RWPE1 (cell line): ENCODE measurements around the gene CREBBP.
A peak's percentile ranks its signal among the peaks of the same experiment; 100 is the strongest.

Experiments
- CTCF ChIA-PET: fragments of 350-600 bp; sonication (Branson Sonifier 250); formaldehyde crosslinking; extraction: SDS; loops from one replicate; lab custom pipeline; 2021; lab: Yijun Ruan, JAX
- POLR2A ChIA-PET: fragments of 400-600 bp; formaldehyde crosslinking; extraction: SDS; loops from one replicate; lab custom pipeline; 2020; ENCODE audit warnings: antibody characterized with exemption; ENCODE audit not compliant: low non-redundant PET; lab: Yijun Ruan, JAX
- DNase-seq: peaks from one replicate; pipeline ENCODE4 v3.0.0; 2012; ENCODE audit warnings: low spot score
- H3K27ac ChIP-seq: fragments of 450-650 bp; 2 replicates; pipeline ENCODE4 v1.5.1; 2017
- CTCF ChIP-seq: fragments of 450-650 bp; conservative IDR thresholded peaks from 2 replicates; pipeline ENCODE4 v1.5.1; 2017; ENCODE audit warnings: low read depth, mild to moderate bottlenecking

The CREBBP gene

DNA sequence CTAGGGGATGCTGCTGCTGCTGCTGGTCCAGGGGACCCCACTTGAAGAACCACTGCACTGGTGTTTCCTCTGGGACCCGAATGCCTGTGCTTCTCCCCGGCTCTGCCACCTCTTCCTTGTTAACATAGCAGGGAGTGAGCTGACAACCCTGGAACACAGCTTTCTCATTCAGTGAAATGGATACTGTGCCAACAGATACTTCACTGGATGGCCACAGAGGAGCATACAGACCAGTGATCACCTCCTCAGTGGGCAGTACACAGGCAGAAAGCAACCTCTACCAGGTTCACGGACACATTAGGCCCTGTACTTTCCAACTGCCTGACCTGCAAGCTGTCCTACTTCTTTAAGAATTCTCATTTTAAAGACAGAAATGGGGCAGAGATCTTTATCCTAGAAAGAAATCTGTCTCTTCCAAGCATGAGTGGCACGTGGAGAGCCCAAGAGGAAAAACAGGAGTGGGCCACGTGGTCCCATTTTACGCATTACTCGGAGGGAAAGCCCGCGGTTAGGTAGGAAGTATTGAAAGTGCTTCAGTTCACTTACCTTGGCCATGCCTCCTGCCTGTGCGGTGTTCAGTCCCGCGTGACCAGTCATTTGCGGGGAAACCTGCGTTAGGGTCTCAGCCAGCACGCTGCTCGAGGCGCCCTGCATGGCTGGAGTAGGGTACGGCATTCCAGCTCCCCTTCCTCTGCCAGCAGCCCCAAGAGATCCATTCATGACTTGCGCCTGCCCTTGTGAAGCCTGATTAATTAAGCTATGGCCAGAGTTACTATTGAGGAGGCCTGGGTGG lies 30.6 kb downstream of the CREBBP start:
- ChIA-PET POLR2A (no interaction called here), CTCF (interaction anchor here (0.6 kb wide), 2 partner anchors 12 to 29 kb away, joined by 3 to 4 read pairs; no protein-coding TSS in a partner anchor)
- peak overlapping the region; percentile 34; the same call in 1 of the 2 replicates for H3K27ac ChIP-seq
- TF ChIP-seq CTCF = no peak
- no peak for DNase-seq

DNA sequence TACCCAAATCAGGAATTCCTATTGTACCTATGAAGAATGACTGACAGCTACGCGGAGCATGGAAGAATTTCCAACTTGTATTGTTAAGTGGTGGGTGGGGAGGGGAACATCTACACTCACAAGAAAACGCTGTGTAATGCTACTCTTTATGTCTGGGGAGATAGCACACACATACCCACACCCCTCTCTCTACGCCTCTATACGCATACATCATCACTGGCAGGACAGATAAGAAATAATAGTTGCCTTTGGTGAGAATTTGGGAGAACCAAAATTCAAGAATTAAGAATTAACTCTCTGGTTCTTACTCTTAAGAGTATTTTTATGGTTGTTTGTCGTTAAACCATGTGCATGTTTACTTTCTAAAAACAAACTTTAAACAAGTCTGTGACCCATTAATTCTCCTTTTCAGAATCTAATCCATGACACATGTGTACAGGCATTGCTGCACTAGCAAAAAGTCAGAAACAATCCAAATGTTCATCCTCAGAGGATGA lies 33.9 kb downstream of the CREBBP start:
- ChIA-PET POLR2A (no interaction called here), CTCF (no interaction called here)
- TF ChIP-seq CTCF = no peak
- no peak overlapping the region for H3K27ac ChIP-seq
- DNase-seq = no peak

- no peak for TF ChIP-seq CTCF
- CTCF ChIA-PET = no interaction called here
- H3K27ac ChIP-seq = no peak overlapping the region
- POLR2A ChIA-PET = no interaction called here
- DNase-seq = no peak
Observed at GRCh38 chr16:3846087-3846486, 34.4 kb downstream of the CREBBP start.

GRCh38 chr16:3842994-3843393 lies 37.5 kb downstream of the CREBBP start:
- H3K27ac ChIP-seq = peak overlapping the region; percentile 31; the same call in 1 of the 2 replicates
- ChIA-PET POLR2A (no interaction called here), CTCF (interaction anchor here (0.6 kb wide), 1 partner anchor 24 kb away, joined by 3 read pairs; no protein-coding TSS in a partner anchor)
- TF ChIP-seq CTCF = no peak
- DNase-seq = no peak

- no peak overlapping the region for H3K27ac ChIP-seq
- no peak for DNase-seq
- CTCF ChIA-PET = no interaction called here
- POLR2A ChIA-PET = no interaction called here
- TF ChIP-seq CTCF = no peak
Observed at GRCh38 chr16:3841729-3842508, 38.6 kb downstream of the CREBBP start.

- TF ChIP-seq CTCF = no peak
- no peak for DNase-seq
- POLR2A ChIA-PET = no interaction called here
- peak overlapping the region; percentile 61 for H3K27ac ChIP-seq
- CTCF ChIA-PET = no interaction called here
Observed at GRCh38 chr16:3839402-3840184, 40.9 kb downstream of the CREBBP start.
